NCI-H1092 (cell line): ENCODE measurements around the gene PNRC2.
A peak's percentile ranks its signal among the peaks of the same experiment; 100 is the strongest.

Experiments used
- DNase-seq: peaks from one replicate; lab custom pipeline; 2025; lab: John Stamatoyannopoulos, UW

The PNRC2 gene

DNA sequence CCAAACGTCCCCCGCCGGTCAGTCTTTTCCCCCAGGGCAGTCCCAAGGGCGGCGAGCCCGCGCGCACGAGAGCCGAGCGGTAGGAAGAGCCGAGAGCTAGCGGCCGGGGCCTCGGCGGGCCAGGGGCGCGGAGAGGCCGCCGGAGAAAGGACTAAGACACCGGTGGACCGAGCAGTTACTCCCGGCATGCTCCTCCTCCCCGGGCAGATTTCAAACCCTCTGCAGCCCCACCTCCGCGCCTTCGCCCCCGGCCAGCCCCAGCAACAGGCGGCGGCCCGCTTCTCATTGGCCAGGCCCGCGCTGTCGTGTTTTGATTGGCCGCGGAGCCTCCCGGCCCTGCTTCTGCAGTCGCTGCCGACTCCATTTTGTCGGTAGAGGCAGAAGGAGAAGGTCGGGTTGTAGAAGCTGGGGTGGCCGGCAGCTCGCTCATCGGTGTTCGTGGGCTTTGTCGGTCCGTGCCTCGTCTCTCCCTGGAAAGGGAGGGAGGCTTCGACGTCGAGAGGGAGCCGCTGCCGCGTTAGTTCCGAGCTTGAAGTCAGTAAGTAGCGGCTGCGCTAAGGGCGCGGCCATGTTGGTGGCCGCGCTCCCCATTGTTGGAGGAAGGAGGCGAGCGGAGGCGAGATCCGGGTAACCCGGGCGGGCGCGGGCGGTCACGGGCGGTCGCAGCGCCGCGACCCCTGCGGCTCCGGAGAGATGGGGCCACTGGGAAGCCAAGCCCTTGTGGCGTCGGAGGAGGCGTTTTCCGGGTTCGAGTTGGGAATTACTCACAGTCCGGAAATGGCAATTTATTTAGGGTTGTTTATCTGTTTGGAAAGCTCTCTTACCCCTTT is at the start of gene PNRC2:
Gene PNRC2, plus strand, starts transcription at position 368 of the 830 bp plus-strand sequence. CDS start 1,630 bp downstream, outside the sequence.
- DNase-seq: peak; percentile 97

- DNase-seq: no peak
Measured at GRCh38 chr1:23910144-23910543, 49.5 kb upstream of the PNRC2 start.

DNA sequence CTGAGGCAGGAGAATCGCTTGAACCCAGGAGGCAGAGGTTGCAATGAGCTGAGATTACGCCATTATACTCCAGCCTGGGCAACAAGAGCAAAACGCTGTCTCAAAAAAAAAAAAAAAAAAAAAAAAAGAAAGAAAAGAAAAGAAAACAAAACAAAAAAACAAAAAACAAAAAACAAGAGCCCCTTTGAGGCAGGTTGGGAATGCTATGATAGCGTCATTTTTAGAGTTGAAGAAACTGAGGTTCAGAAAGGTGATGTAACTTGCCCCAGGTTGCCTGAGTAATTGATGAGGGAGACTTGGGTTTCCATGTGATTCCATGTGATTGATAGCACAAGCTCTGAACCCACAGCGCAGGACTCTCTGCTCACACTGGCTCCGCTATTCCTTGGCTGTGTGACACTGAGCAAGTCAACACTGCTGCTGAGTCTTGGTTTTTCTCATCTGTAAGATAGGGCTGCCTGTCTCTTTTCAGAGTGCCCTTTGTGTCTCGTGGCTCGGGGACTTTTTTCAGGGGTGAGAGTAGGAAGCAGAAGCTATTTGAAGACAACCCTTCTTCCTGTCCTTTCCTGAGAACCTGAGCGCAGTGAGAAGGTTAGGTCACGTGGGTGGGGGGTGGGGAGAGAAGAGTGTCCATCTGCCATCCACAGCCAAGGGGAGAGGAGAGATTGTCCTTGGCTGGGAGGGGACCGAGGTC is 48.9 kb upstream of the PNRC2 start:
- DNase-seq: no peak

GRCh38 chr1:23911921-23912320 is 47.7 kb upstream of the PNRC2 start:
- no peak for DNase-seq

- DNase-seq: no peak
Measured at GRCh38 chr1:23913212-23913880, 46.3 kb upstream of the PNRC2 start, which contains the start of gene CNR2. TSS of gene CNR2 (minus strand) at chr1:23913362. CDS start at chr1:23875617, 37,745 bp downstream.

GRCh38 chr1:23914921-23915320 is 44.7 kb upstream of the PNRC2 start:
- no peak for DNase-seq

DNA sequence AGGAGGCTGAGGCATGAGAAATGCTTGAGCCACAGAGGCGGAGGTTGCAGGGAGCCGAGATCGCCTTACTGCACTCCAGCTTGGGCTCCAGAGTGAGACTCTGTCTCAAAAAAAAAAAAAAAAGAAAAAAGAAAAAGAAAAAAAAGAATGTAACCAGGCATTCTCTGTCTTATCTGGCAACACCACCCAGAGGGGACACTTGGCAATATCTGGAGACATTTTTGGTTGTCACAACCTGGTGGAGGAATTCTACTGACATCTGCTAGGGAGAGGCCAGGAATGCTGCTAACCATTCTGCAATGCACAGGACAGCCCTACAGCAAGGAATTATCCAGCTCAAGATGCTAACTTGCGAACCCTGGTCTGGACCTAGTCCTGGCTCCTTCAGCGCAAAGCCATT is 44.2 kb upstream of the PNRC2 start:
- DNase-seq: no peak

DNA sequence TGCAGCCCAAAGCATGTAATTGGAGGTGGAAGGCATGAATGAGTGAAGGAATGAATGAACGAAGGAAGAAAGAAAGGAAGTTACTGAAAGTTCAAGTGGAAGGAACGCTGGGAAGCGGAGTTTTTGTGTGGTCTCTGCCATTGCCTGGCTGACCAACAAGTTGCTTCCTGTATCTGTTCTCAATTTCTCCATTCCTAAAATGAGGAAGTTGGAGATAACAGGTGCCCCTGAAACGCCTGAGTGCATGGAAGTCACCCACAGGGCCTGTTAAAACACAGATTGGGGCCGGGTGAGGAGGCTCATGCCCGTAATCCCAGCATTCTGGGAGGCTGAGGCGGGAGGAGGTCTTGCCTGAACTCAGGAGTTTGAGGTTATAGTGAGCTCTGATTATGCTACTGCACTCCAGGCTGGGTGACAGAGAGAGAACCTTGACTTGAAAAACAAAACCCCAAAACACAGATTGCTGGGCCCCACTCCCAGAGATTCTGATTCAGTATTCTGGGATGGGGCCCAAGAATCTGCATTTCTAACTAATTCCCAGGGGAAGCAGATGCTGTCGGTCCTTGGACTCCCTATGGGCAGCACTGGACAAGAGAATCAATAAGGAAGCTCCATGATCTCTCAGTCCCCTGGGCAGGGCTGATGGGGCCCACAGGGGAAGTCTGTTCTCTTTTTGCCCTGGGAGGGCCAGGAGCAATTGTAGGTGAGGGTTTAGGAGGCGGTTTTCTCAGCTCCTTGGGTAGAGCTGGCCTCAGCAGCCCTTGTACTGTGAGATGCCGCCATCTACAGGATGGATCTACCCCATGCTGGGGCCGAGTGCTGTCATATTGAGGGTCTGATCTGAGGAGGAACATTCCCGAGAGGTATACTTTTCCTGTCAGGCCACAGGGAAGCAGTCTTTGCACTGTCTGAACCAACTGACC is 43.2 kb upstream of the PNRC2 start:
- DNase-seq: peak; percentile 68

GRCh38 chr1:23922321-23922943 is 37.2 kb upstream of the PNRC2 start:
- no peak for DNase-seq

DNA sequence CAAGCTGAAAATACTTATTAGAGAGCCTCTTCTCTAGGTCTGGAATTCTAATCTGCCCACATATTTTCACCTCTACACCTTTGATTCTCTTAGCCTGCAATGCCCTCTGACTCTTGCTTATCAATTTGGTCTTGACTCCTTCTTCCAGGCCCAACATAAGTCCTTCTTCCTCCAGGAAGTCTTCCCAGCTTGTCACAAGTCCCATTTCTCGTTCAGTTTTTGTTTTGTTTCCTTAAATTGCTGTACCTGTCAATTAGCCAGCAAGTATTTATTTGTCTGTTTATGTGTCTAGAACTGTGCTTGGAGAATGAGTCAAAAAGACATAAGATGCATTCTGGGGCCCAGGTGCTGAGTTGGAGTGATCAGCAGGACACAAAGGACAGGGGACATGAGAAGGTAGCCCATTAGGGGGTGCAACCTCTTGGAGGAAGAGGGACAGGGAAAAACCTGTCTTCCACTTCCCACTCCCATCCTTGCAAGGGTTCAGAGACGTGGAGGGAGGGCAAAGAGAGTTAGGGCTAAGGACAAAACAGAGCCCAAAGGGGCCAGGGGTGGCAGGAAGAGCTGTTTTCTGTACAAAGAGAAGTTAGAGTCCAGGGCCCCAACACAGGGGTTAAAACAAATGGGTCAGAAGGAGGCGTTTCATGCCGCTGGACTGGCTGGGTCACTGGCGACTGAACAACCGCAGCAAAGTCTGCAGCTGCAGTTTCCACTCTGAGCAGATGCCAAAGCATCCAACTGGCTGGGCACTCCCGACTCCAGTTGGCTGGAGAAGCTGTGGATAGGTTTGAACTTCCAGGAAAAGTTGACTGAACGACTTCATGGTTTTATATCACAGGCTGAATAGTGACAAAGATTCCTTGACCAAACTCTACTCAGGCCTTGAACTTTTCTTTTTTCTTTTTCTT is 35.8 kb upstream of the PNRC2 start:
- DNase-seq: no peak

GRCh38 chr1:23924601-23925000 is 35.0 kb upstream of the PNRC2 start:
- DNase-seq: no peak

DNA sequence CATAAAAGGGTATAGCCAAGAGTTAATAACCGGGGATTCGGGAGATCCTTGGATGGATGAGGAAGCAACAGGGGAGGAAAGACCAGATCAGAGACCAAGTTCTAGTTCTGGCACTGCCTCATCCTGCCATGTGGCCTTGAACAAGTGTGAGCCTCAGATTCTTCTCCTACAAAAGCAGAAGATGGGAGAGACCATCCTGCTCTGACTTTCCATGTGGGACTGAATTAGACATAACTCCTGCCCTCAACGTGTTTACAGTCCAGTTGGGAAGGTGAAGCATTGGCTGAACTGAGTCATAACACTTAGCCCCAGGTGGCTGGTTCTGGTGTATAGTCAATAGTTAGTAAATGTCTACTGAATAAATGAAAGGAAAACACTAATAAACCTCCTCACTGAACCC is 34.3 kb upstream of the PNRC2 start:
- DNase-seq: no peak

- no peak for DNase-seq
Measured at GRCh38 chr1:23927097-23927496, 32.5 kb upstream of the PNRC2 start.

DNA sequence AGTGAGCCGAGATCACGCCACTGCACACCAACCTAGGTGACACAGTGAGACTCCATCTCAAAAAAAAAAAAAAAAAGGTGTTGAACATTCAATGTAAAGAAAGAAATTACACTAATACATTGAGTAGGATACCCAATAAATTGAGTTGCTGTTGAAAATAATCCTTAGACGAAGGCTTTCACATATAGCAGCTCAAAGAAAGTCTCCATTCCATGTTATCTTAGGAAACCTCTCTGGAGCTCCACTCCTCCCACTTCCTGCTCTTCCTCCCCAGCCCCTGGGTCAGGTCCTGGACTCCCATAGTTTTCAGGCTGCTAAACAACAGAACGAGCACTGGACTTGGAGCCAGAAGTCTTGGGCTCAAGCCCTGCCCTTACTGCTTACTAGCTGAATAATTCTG is 30.8 kb upstream of the PNRC2 start:
- DNase-seq: no peak

DNA sequence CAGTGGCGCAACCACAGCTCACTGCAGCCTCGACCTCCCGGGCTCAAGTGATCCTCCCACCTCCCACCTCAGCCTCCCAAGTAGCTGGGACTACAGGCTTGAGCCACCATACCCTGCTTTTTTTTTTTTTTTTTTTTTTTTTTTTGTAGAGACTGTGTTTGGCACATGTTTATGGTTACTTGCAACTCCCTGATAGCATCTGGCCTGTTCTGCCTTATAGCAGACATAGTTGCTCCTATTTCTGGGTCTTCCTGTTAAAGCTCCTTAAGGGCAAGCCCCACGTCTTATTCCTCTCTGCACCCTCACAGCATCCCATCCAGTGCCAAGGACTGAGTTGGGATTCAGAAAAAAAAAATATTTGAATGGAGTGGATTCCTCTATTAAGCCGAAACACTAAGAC is 29.4 kb upstream of the PNRC2 start:
- DNase-seq: no peak

- no peak for DNase-seq
Measured at GRCh38 chr1:23930861-23931490, 28.7 kb upstream of the PNRC2 start.

DNA sequence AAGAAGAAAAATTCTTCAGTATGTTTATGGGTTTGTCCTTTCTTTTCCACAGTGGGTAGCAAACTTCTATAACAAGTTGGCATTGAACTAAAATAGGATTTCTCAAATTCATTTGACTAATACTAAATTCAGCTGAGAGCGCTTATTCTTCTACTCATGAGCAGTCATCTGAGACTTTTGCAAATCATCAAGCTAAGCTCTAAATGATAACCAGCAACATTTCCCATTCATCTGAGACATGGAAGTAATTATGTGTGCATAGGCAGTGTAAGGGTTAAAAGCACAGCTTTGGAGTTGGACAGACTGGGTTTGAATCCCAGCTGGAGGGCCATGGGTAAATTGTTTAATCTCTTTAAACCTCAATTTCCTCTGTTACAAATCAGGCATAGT is 28.1 kb upstream of the PNRC2 start:
- no peak for DNase-seq

GRCh38 chr1:23936481-23937176 is 23.0 kb upstream of the PNRC2 start:
- no peak for DNase-seq

DNA sequence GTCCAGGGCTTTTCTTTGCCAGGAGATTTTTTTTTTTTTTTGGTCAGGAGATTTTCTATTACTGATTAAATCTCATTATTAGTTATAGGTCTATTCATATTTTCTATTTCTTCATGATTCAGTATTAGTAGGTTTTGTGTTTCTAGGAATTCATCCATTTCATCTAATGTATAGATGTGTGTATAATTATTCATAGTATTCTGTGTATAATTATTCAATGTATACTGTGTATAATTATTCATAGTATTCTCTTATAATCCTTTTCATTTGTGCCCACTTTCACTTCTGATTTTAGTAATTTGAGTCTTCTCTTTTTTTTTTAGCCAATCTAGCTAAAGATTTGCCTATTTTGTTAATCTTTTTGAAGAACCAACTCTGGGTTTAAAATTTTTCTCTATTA is 12.3 kb upstream of the PNRC2 start:
- no peak for DNase-seq
